Measurements from ENCODE around the gene KCTD13.
"Not testable (repeated sequence)": the region's sequence is repeated elsewhere in the genome, so short reads cannot be mapped to it uniquely, and the experiment has no call there.

KCTD13 gene

GRCh38 chr16:29943846-29944799, 18.1 kb upstream of the KCTD13 start:
- no peak for DNase-seq

GRCh38 chr16:29940656-29941055, 14.6 kb upstream of the KCTD13 start:
- DNase-seq = no peak

GRCh38 chr16:29931750-29932149, 5.7 kb upstream of the KCTD13 start:
- DNase-seq = not testable (repeated sequence)

- no peak for DNase-seq
Measured at GRCh38 chr16:29927070-29927905, 1.3 kb upstream of the KCTD13 start.

DNA sequence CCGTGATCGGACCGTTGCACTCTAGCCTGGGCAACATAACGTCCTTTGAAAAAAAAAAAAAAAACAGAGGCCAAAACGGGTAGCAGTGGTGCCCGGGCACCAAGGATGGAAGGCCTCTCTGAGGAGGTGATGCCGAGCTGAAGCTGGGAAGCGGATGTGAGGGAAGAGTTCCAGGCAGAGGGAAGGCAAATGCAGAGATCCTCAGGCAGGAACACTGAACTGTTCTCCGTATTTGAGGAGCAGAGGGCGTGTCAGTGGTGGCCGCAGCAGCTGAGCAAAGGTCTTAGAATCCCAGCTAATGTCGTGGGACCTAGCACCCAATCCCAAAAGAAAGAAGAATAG, 656 bp upstream of the KCTD13 start:
- peak in 1 of 3 donors; percentile 20 for DNase-seq

GRCh38 chr16:29925105-29925756, 795 bp downstream of the KCTD13 start:
- DNase-seq = peak in 2 of 3 donors; percentile 17 to 23

GRCh38 chr16:29922986-29923501, 3.0 kb downstream of the KCTD13 start:
- no peak for DNase-seq

DNA sequence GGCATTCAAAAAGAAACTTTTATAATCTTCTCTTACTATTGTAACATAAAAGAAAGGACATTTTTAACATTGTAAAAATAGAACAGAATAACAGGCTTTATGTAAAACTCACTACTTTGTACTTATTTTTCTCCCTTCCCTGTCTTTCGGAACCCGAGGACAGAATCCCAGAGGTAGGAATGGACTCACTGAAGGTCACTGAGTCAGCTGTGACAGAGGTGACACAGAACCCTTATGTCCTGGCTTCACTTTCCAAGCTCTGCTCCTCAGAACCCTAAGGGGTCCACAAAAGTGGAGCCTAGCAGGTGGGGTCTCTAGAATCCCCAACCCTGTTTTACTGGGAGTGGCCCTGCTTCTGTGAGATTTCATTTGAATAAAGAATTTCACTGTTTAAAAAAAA, 3.7 kb downstream of the KCTD13 start:
- DNase-seq = no peak

GRCh38 chr16:29921034-29921385, 5.0 kb downstream of the KCTD13 start:
- DNase-seq = no peak

- no peak for DNase-seq
Measured at GRCh38 chr16:29920288-29921033, 5.6 kb downstream of the KCTD13 start.

DNA sequence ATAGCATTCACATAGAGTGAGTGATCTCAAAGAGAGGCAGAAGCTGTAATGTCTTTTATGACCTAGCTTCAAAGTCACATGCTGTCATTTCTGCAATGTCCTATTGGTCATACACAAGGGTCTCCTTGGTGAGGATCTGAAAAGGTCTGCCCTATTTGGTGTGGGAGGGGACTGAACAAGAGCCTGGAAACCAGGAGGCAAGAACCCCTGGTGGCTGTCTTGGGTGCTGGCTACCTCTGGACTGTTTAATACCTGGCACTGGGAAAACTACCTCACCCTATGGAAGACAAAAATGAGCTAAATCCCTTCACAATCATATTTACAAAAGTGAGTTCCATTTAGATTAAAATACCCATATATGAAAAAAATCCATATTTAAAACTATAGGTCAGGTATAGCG, 9.0 kb downstream of the KCTD13 start:
- peak in 1 of 3 donors; percentile 9 for DNase-seq

- DNase-seq = no peak
Measured at GRCh38 chr16:29915590-29916247, 10.3 kb downstream of the KCTD13 start.

DNA sequence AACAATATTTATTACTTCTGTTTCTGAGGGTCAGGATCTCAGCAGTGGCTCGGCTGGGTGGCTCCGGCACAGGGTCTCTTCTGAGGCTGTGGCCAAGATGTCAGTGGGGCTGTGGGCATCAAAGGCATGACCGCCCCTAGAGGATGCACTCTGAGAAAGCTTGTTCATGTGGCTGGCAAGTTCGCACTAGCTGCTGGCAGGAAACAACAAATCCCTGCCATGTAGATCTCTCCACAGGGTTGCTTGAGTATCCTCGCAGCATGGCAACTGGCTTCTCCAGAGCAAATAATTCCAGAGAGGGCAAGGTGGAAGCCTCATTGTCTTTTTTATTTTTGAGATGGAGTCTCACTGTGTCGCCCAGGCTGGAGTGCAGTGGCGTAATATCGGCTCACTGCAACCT, 12.5 kb downstream of the KCTD13 start:
- DNase-seq = no peak

GRCh38 chr16:29912087-29912486, 13.9 kb downstream of the KCTD13 start:
- DNase-seq = no peak

- DNase-seq = no peak
Measured at GRCh38 chr16:29911676-29912010, 14.4 kb downstream of the KCTD13 start.

GRCh38 chr16:29910819-29911675, 15.0 kb downstream of the KCTD13 start:
- DNase-seq = no peak

- peak; percentile 21 to 23 (median 22) for DNase-seq
Measured at GRCh38 chr16:29909851-29910250, 16.2 kb downstream of the KCTD13 start.

DNA sequence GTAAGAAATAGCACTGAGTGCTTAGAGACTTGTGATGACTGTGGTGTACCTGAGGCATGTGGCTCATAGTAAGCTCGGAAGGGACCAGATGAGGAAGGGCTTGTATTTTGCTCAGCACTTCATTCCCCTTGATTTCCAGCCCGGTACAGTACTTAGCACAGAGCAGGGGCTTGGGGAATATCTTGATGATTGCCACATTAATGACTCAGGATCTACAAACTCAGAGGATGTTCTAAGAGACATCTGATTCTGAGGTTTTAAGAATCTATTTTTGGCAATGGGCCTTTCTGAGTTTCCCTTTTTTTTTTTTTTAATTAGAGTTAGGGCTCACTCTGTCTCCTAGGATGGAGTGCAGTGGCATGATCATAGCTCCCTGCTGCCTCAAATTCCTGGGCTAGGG, 16.6 kb downstream of the KCTD13 start:
- DNase-seq = peak; percentile 81 to 94 (median 94)

DNA sequence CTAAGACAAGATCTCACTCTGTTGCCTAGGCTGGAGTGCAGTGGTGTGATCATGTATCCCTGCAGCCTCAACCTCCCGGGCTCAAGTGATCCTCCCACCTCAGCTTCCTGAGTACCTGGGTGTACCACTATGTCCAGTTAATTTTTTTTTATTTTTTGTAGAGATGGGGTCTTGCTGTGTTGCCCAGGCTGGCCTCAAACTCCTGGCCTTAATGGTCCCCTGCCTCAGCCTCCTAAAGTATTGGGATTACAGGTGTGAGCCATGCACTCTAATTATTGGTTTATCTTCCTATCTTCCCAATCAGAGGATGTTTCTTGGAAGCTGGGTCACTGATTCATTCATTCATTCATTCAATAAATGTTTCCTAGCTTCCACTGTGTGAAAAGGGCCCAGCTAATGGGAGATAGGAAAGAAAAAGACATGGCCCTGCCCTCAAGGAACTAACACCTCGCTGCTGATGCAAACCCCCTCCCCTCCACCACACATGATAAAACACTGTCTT, 17.3 kb downstream of the KCTD13 start:
- no peak for DNase-seq

- no peak for DNase-seq
Measured at GRCh38 chr16:29907973-29908372, 18.1 kb downstream of the KCTD13 start.
